Superior temporal gyrus (tissue), 1 donor: ENCODE results near the gene RPTOR.

ENCODE experiments used
- DNase-seq: peaks from one replicate; pipeline ENCODE4 v3.0.0-alpha.2; 2016; ENCODE audit errors: extremely low spot score

The RPTOR gene

GRCh38 chr17:80716986-80717719, 172.5 kb downstream of the RPTOR start:
- no peak for DNase-seq

- DNase-seq: peak; percentile 46
Measured at GRCh38 chr17:80717720-80718083, 173.1 kb downstream of the RPTOR start.

GRCh38 chr17:80718428-80718827, 173.8 kb downstream of the RPTOR start:
- DNase-seq: peak; percentile 63

DNA sequence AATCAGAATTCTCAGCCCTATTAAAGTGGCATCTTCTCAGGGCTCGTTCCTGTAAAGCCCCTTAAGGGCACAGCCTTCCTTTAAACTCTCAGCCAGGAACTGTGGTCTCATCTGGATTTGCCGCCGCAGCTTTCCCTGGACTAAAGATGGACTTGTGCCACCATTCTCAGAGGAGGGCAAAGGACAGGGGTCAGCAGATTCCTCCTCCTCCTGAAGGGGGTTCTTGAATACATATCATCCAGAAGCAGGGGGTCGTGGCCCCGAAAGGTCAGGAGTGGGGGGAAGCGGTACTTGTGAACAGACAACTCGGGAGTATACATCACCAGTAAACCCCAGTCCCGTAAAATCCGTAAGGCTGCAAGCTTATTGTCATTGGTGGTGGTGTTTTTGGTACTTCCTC, 174.8 kb downstream of the RPTOR start:
- DNase-seq: no peak

- no peak for DNase-seq
Measured at GRCh38 chr17:80720610-80721577, 176.3 kb downstream of the RPTOR start.

DNA sequence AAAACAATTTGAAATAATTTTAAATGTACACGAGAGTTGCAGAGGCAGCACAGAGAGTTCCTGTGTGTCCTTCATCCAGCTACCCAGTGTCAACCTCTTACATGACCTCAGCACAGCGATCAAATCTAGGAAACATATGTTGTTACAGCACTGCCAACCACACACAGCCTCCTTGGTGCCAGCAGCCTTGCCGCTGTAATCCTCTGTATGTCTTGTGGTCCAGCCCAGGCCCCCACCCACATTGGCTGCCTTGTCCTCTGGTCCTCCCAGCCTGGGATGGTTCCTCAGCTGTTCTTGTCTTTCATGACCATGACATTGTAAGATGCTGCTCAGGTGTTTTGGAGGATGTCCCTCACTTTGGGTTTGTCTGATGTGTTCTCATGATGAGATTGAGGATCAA, 178.0 kb downstream of the RPTOR start:
- no peak for DNase-seq

- DNase-seq: no peak
Measured at GRCh38 chr17:80724775-80725266, 180.2 kb downstream of the RPTOR start.

- DNase-seq: no peak
Measured at GRCh38 chr17:80725517-80725916, 180.9 kb downstream of the RPTOR start.

DNA sequence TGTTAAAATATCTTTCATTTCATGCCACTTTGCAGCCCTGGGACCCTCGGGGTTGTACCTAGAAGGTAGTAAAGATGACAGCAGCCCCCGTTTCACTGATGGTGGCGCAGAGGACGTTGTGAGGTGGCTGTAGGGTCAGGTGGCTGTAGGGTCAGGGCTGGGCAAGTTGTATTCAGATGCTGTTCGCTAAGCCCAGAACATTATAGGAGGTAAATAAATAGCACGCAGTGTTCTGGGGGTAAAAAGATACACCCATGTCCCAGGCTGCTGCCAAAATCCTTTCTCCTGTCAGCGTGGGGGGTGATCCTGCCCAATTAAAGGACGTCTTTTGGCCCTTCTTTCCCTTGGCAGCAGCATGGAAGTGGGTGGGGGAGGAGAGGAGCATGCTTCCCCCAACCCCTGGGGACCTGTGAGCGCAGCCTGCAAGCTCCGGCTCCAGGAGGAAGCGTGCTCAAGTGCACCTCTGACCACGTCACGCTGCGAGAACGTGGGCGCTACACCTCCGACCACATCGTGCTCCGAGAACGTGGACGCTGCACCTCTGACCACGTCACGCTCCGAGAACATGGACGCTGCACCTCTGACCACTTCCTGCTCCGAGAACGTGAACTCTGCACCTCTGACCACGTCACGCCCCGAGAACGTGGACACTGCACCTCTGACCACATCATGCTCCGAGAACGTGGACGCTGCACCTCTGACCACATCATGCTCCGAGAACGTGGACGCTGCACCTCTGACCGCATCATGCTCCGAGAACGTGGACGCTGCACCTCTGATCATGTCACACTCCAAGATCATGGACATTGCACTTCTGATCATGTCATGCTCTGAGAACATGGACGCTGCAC, 182.1 kb downstream of the RPTOR start:
- no peak for DNase-seq

DNA sequence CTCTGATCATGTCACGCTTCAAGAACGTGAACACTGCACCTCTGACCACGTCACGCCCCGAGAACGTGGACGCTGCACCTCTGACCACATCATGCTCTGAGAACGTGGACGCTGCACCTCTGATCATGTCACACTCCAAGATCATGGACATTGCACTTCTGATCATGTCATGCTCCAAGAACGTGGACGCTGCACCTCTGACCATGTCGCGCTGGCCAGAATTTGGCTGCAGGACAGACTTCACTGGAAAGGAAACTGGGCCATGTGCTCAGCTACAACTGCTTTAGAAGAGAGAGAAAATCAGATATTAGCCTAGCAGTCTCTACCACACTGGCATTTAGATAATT, 182.7 kb downstream of the RPTOR start:
- no peak for DNase-seq

DNA sequence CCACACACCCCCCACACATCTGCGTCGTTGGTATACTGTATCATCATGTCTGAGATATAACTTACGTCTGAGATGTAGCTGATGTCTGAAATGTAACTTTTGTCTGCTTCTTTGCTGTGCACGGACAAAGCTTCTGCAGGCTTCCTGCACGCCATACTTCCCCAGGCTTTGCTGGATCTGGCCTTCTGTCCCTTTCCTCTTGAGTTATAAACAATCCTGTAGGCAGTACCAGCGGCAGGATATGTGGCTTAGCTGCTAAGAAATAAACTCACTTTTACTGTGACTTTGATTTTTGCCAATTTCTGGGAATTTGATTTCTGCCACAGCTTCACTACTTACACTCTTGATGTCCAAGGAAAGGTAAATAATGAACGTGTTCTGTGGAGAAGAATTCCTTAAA, 184.4 kb downstream of the RPTOR start:
- no peak for DNase-seq

- no peak for DNase-seq
Measured at GRCh38 chr17:80729761-80730160, 185.1 kb downstream of the RPTOR start.

DNA sequence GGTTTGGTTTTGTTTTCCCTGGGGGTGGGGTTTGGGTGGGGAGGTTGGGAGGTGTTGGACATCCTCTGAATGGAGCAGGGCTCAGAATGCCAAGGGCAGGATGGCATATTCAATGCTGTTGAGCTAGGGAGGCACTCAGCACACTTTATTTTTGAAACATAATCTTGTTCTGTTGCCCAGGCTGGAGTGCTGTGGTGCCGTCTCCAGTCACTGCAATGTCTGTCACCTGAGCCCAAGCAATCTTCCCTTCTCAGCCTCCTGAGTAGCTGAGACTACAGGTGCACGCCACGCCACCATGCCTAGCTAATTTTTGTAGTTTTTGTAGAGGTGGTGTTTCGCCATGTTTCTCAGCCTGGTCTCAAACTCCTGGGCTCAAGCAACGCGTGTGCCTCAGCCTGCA, 186.1 kb downstream of the RPTOR start:
- DNase-seq: no peak

DNA sequence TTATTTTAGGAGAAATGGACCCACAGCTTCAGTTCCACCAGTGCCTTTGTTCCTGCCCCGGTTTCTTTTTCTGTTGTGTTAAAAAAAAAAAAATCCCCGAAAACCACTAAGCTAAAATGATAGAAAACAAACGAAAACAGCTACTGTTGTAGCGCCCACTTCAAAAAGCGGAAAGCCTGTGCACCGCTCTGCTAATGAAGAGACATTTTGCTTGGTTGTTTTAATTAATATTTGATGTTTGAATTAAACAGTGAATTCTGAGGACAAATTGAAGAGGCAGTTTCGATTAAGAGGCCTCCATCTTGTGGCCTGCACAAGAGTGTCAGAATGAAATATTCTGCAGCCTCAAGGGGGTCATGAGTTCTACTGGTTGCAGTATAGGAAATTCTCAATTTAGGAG, 186.7 kb downstream of the RPTOR start:
- DNase-seq: no peak

- DNase-seq: no peak
Measured at GRCh38 chr17:80732268-80732667, 187.6 kb downstream of the RPTOR start.

GRCh38 chr17:80737106-80738019, 192.7 kb downstream of the RPTOR start:
- DNase-seq: no peak

- no peak for DNase-seq
Measured at GRCh38 chr17:80738020-80738808, 193.6 kb downstream of the RPTOR start.

DNA sequence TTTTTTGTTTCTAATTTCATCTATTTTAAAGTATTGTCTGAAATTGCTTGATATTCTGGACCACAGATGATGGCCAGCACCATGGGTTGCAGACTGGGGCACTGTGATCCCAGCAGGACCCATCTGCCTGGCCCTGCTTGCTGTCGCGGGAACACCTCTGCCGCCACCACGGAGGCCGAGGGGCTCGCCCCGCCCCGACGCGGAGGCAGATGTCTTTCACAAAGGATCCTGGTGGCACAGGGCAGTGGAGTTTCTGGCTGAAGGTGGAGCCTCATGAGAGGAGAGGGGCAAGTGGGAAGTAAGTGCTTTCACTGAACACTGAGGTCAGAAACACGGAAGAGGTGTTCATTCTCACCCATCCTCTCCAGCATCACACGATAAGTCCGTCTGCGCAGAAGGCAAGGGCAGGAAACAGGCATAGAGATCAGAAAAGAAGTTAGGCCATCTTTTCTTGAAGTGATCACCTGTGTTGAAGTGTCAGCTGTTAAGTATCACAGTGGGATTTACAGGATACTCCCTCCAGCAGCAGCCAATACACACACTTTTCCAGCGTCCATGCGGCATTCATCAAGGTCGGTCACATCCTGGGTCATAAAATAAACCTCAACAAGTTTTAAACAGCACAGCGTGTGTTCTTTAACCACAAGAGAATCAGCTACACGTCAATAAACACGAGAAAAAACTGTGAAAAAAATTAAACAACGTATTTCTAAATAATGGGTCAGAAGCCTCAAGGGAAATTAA, 194.5 kb downstream of the RPTOR start:
- no peak for DNase-seq

DNA sequence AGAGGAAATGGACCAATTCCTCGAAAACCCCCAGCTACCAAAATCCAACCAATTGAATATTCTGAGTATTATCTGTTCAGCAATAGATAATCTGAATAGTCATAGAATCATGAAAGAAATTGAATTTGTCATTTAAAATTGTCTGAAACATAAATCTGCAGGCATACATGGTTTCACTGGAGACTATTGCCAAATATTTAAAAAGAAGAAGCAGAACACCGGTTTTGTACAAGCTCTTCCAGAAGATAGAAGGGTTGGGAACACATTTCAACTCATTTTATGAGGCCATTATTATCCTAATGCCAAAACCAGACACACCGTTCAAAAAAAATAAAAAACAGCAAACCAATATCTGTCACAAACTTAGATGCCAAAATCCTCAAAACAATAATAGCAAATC, 195.5 kb downstream of the RPTOR start:
- no peak for DNase-seq
